Stimulated activated CD8-positive, alpha-beta memory T cell treated with anti-CD3 and anti-CD28 coated beads, Interleukin-15, amount 100 ng/mL, for 4 hours (primary cell): ENCODE measurements around the gene TUBG1.
"Not testable (repeated sequence)": the region's sequence is repeated elsewhere in the genome, so short reads cannot be mapped to it uniquely, and the experiment has no call there.

Experiments used
- DNase-seq, 2 donors: peaks; one replicate each; pipeline ENCODE4 v3.0.0-alpha.2; 2020; ENCODE audit warnings: low read depth in 2 of 2

Gene TUBG1

DNA sequence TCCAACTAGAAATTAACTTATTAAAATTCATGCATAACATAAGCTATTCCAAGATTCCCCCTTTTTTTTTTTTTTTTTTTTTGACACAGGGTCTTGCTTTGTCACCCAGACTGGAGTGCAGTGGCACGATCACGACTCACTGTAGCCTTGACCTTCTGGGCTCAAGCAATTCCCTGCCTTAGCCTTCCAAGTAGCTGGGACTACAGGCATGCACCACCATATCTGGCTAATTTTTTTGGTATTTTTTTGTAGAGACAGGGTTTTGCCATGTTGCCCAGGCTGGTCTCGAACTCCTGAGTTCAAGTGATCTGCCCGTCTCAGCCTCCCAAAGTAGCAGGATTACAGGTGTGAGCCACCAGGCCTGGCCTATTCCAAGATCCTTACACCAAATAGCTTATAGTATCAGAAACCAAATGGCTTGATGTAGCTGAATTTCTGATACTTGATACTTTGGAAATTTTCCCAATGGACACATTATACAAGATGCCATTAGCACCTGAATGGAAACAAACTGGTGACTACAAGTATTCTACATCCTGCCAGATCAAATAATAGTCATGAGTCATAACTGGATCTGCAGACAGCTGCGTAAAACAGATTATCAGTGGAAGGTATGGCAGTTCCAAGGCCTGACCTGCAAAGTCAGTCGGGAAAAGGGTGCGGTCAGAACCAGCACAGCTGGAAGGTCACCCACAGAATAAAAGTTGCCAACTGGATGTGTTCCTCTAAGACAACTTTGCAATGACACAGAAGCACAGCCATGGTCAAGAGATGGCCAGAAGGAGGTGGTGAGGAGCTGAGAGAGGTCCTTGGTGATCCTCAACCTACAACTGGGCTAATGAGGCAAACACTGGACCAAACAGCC, 14.5 kb downstream of the TUBG1 start:
- DNase-seq = no peak

DNA sequence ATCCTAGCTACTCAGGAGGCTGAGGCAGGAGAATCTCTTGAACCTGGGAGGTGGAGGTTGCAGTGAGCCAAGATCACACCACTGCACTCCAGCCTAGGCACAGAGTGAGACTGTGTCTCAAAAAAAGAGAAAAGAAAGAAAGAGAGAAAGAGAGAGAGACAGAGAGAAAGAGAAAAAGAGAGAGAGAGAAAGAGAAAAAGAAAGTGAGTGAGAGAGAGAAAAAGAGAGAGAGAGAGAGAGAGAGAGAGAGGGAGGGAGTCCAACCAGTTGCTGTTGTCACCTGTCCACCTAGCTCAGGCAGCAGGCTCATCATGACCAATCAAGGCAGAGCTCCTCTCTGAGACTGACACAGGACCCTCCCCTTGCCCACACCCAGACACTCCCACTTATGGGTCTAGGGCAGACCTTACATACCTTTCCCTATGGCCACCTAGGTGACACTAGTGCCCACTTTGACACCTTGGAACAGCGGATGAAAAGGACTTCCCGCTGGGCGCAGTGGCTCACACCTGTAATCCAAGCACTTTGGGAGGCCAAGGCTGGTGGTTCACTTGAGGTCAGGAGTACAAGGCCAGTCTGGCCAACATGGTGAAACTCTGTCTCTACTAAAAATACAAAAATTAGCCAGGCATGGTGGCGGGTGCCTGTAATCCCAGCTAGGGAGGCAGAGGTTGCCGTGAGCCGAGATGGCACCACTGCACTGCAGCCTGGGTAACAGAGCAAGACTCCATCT, 17.7 kb downstream of the TUBG1 start:
- not testable (repeated sequence) for DNase-seq

GRCh38 chr17:42629411-42630009, 20.0 kb downstream of the TUBG1 start:
- no peak for DNase-seq

- DNase-seq = no peak
Observed at GRCh38 chr17:42632949-42633444, 23.5 kb downstream of the TUBG1 start.

- DNase-seq = no peak
Observed at GRCh38 chr17:42639525-42640113, 30.1 kb downstream of the TUBG1 start.

DNA sequence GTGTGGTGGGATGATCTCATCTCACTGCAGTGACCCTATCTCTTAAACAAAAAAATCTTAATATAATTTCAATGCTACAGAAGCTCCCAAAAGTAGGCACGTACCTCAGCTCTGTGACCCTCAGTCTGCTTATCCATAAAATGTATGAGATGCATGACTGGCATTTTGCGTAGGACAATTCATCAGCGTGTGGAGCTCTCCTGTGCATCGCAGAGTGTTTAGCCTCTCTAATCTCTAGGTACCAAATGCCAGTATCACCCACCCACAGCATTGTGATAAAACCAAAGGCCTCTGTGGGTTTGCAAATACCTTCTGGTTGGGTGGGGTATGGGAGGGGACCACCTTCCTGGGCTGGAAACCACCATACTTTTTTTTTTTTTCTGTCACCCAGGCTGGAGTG, 30.6 kb downstream of the TUBG1 start:
- DNase-seq = no peak

- DNase-seq = no peak
Observed at GRCh38 chr17:42642336-42642735, 32.9 kb downstream of the TUBG1 start.

GRCh38 chr17:42647778-42648177, 38.3 kb downstream of the TUBG1 start:
- no peak for DNase-seq

DNA sequence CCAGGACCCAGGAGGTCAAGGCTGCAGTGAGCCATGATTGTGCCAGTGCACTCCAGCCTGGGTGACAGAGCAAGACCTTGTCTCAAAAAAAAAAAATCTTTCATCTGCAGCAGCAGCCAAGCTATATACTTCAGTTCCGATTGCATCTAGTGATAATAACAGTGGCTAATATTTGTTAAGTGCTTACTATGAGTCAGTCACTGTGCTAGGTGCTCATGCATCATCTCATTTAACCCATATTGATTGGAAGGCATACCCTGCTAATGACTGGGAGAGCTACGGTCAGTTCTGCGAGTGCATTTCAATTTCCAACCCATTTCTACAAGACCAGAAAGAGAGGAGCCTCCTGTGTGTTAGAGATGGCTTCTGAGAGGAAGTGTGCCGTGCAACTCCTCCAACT, 41.9 kb downstream of the TUBG1 start:
- no peak for DNase-seq

DNA sequence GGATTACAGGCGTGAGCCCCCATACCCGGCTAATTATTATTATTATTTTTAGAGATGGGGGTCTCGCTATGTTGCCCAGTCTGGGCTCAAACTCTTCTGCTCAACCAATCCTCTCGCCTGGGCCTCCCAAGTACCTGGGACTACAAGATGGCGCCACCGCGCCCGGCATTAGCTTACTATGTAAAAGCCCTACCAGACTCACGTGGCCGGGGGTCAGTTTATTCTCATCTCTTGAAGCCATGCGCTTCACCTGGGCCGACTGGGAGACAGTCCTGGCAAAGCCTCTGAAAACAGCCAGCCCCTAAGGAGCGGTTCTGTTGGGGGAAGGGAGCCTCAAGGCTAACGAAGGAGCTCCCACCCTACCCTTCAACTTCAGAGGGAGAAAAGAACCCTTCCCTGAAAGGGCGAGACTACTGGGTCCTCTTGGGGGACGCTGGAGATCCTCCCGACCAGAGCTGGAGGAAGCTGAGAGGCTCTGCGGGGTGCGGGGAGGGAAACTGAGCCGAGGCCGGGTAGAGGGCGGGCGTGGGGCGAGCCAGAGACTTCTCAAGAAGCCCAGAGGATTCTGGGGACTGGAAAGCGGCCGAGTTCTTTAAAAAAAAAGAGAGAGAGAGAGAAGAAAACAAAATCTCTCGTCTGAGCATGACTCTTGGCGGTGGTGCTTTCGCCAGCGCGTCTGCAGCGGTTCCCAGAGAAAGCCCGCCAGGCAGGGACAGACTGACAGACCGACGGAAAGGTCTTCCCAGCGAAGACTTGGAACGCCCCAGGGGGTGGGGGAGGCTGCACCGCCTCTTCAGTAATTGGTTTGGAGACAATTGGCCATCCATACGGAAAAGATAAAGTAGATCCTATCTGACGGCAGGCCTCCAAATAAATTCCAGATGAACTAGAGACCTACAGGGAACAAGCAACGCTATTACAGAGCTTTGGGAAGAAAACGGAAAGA, 44.0 kb downstream of the TUBG1 start:
- no peak for DNase-seq

GRCh38 chr17:42655528-42655927, 46.0 kb downstream of the TUBG1 start:
- DNase-seq = no peak

DNA sequence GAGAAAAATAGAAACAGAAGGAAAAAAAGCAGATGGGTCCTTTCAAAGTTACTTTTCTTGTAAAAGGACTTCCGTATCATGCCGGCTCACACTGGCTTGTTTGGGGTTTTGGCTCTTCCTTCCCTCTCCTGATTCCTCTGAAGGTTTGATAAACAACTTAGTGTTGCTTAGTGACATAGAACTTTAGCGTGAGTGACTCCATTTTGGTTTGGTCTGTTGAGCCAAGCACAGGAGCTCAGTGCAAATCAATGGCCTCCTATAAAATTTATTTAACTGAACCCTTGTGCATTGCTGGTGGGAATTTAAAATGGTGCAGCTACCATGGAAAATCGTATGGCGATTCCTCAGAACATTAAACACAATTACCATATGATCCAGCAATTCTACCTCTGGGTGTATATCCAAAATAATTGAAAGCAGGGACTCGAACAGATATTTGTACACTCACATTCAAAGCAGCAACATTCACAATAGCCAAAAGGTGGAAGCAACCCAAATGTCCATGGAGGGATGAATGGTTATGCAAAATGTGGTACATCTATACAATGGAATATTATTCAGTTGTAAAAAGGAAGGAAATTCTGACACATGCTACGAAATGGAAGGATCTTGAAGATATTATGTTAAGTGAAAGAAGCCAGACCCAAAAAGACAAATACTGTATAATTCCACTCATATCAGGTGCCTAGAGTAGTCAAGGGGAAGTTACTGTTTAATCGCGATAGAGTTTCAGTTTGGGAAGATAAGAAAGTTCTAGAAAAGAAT, 48.5 kb downstream of the TUBG1 start:
- no peak for DNase-seq

- DNase-seq = peak; percentile 61 to 68
Observed at GRCh38 chr17:42659079-42659931, 49.8 kb downstream of the TUBG1 start, which contains the start of gene TUBG2. Gene TUBG2 (plus strand): TSS chr17:42659284. CDS start chr17:42659504, 220 bp downstream.

- DNase-seq = not testable (repeated sequence)
Observed at GRCh38 chr17:42659932-42660274, 50.4 kb downstream of the TUBG1 start.

DNA sequence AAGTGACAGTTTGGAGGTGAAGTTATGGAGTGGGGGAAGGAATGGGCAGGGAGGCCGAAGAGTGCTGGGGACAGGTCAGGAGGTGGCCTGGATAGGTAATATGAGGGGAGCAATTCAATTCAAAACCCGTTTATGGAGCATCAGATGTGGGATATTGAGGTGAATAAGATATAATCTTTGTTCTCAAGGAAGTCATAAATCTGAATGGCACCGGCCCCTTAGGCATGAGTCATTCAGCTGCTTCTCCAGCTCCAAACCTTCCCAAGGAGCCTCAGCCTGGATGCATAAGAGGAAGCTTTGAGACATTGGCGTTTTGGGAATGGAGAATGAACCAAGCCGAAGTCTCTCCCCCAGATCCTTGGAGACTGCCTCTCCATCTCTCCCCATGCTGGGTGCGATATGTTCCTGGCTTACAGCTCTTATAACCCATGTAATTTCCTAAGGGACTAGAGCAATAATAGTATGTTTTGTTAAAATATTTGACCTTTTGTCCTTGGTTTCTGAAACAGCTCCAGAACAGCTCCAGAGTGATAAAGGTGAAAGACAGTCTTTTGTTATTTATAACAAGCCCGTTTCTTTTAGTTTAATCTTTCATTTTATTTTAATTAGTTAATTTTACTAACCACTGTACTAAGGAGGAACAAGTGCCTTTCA, 51.3 kb downstream of the TUBG1 start:
- DNase-seq = no peak
